GM10847 (cell line): ENCODE data around the gene SCGB3A1.

Experiments used
- POLR2A ChIP-seq: IDR thresholded peaks from 2 replicates; pipeline ENCODE4 v1.6.1; 2011; ENCODE audit not compliant: insufficient read length; ENCODE audit errors: extremely low read depth

The SCGB3A1 gene

GRCh38 chr5:180591311-180591887, at the start of gene SCGB3A1:
Gene SCGB3A1 (minus strand): TSS chr5:180591499. CDS start chr5:180591462, 37 bp downstream.
- TF ChIP-seq POLR2A, result no peak

GRCh38 chr5:180640611-180640860, 49.2 kb upstream of the SCGB3A1 start:
- no peak for TF ChIP-seq POLR2A

- no peak for TF ChIP-seq POLR2A
Observed at GRCh38 chr5:180639741-180640610, 48.7 kb upstream of the SCGB3A1 start.

GRCh38 chr5:180639287-180639686, 48.0 kb upstream of the SCGB3A1 start:
- TF ChIP-seq POLR2A, result no peak

- no peak for TF ChIP-seq POLR2A
Observed at GRCh38 chr5:180637962-180638680, 46.8 kb upstream of the SCGB3A1 start.

GRCh38 chr5:180636403-180637075, 45.2 kb upstream of the SCGB3A1 start:
- no peak for TF ChIP-seq POLR2A

GRCh38 chr5:180636016-180636402, 44.7 kb upstream of the SCGB3A1 start:
- no peak for TF ChIP-seq POLR2A

GRCh38 chr5:180633283-180634177, 42.2 kb upstream of the SCGB3A1 start:
- no peak for TF ChIP-seq POLR2A

- no peak for TF ChIP-seq POLR2A
Observed at GRCh38 chr5:180632768-180633167, 41.5 kb upstream of the SCGB3A1 start.

- no peak for TF ChIP-seq POLR2A
Observed at GRCh38 chr5:180631549-180632383, 40.5 kb upstream of the SCGB3A1 start.

- no peak for TF ChIP-seq POLR2A
Observed at GRCh38 chr5:180630426-180630825, 39.1 kb upstream of the SCGB3A1 start.

GRCh38 chr5:180629831-180630382, 38.6 kb upstream of the SCGB3A1 start:
- no peak for TF ChIP-seq POLR2A
